Measurements from ENCODE around the gene DIP2A.
A peak's percentile ranks its signal among the peaks of the same experiment; 100 is the strongest.

Gene DIP2A

GRCh38 chr21:46600978-46601377, 142.3 kb downstream of the DIP2A start:
- no peak for TF ChIP-seq POLR2AphosphoS5 (IDR thresholded peaks at IDR 0.05; ENCODE audit: borderline replicate concordance, low read depth, low read length)
- no peak for TF ChIP-seq FOXP2 (optimal IDR thresholded peaks at IDR 0.05; ENCODE audit: control extremely low read depth, extremely low read length, insufficient read depth)
- no peak for TF ChIP-seq EZH2 (IDR thresholded peaks at IDR 0.05)
- H3K36me3 ChIP-seq (ENCODE audit: insufficient read depth, low read length) = no peaks in the 10 kb centered on the region
- no peak overlapping the region for H3K27ac ChIP-seq
- H3K9me3 ChIP-seq (ENCODE audit: low read depth, low read length) = no peaks in the 10 kb centered on the region
- no peak for DNase-seq (ENCODE audit: low read depth, low spot score)
- H3K9ac ChIP-seq (ENCODE audit: insufficient read length) = no peak overlapping the region
- no peak overlapping the region for H3K4me3 ChIP-seq

DNA sequence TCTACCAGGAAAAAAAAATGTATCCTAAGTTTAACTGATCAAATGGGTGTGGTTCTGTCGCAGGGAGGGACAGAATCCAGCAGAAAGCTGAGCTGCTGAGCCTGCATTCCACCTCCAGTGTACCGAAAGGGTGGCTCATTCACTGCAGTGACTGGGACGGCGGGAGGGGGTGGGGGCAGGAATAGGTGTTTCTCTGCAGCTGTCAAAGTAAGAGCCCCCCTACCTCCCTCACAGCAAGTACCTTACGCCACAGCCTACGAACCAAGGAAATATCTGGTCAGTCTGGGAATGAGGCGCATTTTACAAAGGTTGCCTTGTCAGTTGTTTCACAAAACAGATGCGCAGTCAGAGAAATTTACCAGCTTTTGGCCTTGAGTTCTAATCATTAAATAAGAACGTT, 144.5 kb downstream of the DIP2A start:
- no peak for TF ChIP-seq POLR2AphosphoS5 (IDR thresholded peaks at IDR 0.05; ENCODE audit: borderline replicate concordance, low read depth, low read length)
- TF ChIP-seq FOXP2 (optimal IDR thresholded peaks at IDR 0.05; ENCODE audit: control extremely low read depth, extremely low read length, insufficient read depth) = no peak
- no peak for TF ChIP-seq EZH2 (IDR thresholded peaks at IDR 0.05)
- Histone ChIP-seq H3K36me3 (ENCODE audit: insufficient read depth, low read length) (no peaks in the 10 kb centered on the region), H3K9ac (ENCODE audit: insufficient read length) (no peak overlapping the region), H3K27ac (peak overlapping the region; percentile 90; the same call in 1 of the 2 replicates), H3K4me3 (no peak overlapping the region), H3K9me3 (ENCODE audit: low read depth, low read length) (no peaks in the 10 kb centered on the region)
- no peak for DNase-seq (ENCODE audit: low read depth, low spot score)

DNA sequence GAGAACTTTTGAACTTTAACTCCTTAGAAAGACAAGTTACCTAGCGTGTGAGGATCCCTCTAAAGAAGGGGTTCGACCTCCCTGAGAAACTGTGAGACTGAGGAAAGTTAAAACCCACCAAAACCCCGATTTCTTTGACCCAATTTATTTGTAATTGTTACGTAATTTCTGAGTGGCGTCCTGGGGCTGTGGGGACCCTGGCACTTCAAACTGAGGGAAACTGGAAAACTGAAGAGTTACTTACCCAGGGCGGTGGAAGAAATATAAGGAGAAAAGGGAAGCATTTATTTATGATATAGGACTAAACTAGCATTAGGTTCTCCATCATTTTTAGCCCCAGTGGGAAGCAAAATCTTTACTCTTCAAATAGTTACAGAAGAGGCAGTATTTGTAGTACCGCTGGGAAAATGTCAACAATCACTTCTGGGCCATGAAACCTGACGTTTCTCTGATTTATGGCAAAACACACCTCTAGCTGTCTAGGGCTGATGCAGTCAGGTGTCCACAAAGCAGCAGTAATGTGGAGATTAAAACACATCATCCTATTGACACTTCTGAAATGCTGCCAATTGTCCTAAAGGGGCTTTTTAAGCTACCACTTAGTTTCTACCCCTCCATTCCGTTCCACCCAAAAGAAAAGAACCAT, 145.8 kb downstream of the DIP2A start:
- no peak for DNase-seq (ENCODE audit: low read depth, low spot score)
- Histone ChIP-seq H3K27ac (peak overlapping the region; percentile 90), H3K4me3 (peak overlapping the region; percentile 64), H3K36me3 (ENCODE audit: insufficient read depth, low read length) (no peaks in the 10 kb centered on the region), H3K9me3 (ENCODE audit: low read depth, low read length) (no peaks in the 10 kb centered on the region), H3K9ac (ENCODE audit: insufficient read length) (peak overlapping the region; percentile 42)
- TF ChIP-seq POLR2AphosphoS5 (IDR thresholded peaks at IDR 0.05; ENCODE audit: borderline replicate concordance, low read depth, low read length) (no peak), EZH2 (IDR thresholded peaks at IDR 0.05) (no peak), FOXP2 (optimal IDR thresholded peaks at IDR 0.05; ENCODE audit: control extremely low read depth, extremely low read length, insufficient read depth) (no peak)

DNA sequence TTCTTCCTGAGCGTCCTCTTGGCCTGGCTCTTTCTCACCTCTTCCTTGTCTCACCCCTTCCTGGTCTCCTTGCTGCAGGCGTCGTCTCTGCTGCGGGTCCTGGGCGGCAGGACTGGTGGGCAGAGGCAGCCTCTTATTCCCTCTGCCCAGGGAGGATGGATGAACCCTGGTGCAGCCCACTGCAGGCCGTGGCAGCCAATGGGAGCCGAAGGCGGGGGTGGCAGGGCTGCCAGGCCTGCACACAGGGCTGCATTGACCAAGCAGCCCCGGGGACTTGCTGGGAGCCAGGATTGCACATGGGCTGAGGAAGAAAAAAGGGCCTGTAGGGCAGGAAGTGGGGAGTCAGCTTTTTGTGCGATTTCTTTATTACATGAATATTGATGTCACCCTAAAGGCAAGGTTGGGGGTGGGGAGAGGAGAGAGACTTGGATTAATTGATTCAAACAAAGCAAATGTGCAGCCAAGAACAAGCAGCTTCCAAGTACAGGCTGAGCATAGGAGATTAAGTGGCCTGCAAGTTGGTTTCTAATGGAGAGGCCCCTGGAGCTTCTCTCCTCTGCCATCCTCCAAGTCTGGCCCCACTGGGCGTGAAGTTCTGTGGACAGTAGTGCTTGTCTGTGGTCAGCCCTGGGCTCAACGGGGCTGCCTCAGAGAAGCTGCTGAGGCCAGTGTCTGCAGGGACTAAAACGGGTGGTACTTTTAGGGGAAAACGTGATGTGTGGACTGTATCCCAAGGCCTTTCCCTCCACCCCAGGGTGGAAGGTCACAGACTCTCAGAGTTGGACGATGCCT, 146.5 kb downstream of the DIP2A start, which contains the start of gene S100B:
S100B (minus strand) TSS at position 108 of the 792 bp plus-strand sequence. CDS start 2,667 bp downstream, outside the sequence.
- peak within 1 kb of the TSS; percentile 64 for H3K4me3 ChIP-seq
- peak; percentile 83 for DNase-seq (ENCODE audit: low read depth, low spot score)

GRCh38 chr21:46605767-46606426, 147.2 kb downstream of the DIP2A start:
- Histone ChIP-seq H3K9ac (ENCODE audit: insufficient read length) (peak overlapping the region; percentile 53), H3K27ac (peak overlapping the region; percentile 90), H3K36me3 (ENCODE audit: insufficient read depth, low read length) (no peaks in the 10 kb centered on the region), H3K4me3 (peak overlapping the region; percentile 64), H3K9me3 (ENCODE audit: low read depth, low read length) (no peaks in the 10 kb centered on the region)
- no peak for TF ChIP-seq POLR2AphosphoS5 (IDR thresholded peaks at IDR 0.05; ENCODE audit: borderline replicate concordance, low read depth, low read length)
- no peak for DNase-seq (ENCODE audit: low read depth, low spot score)

More for the DNA sequence above, 146.5 kb downstream of the DIP2A start, which contains the start of gene S100B:
- no peaks in the 10 kb centered on the region for H3K36me3 ChIP-seq (ENCODE audit: insufficient read depth, low read length)
- H3K9me3 ChIP-seq (ENCODE audit: low read depth, low read length) = no peaks in the 10 kb centered on the region
- peak; percentile 71 for TF ChIP-seq POLR2AphosphoS5 (IDR thresholded peaks at IDR 0.05; ENCODE audit: borderline replicate concordance, low read depth, low read length)
- TF ChIP-seq EZH2 (IDR thresholded peaks at IDR 0.05) = no peak
- TF ChIP-seq FOXP2 (optimal IDR thresholded peaks at IDR 0.05; ENCODE audit: control extremely low read depth, extremely low read length, insufficient read depth) = peak; percentile 69
- H3K27ac ChIP-seq = peak within 1 kb of the TSS; percentile 90
- H3K9ac ChIP-seq (ENCODE audit: insufficient read length) = peak within 1 kb of the TSS; percentile 53

- TF ChIP-seq FOXP2 (optimal IDR thresholded peaks at IDR 0.05; ENCODE audit: control extremely low read depth, extremely low read length, insufficient read depth) (no peak), POLR2AphosphoS5 (IDR thresholded peaks at IDR 0.05; ENCODE audit: borderline replicate concordance, low read depth, low read length) (no peak), EZH2 (IDR thresholded peaks at IDR 0.05) (no peak)
- H3K9me3 ChIP-seq (ENCODE audit: low read depth, low read length) = no peaks in the 10 kb centered on the region
- H3K9ac ChIP-seq (ENCODE audit: insufficient read length) = no peak overlapping the region
- no peak overlapping the region for H3K27ac ChIP-seq
- H3K4me3 ChIP-seq = no peak overlapping the region
- DNase-seq (ENCODE audit: low read depth, low spot score) = no peak
- H3K36me3 ChIP-seq (ENCODE audit: insufficient read depth, low read length) = no peaks in the 10 kb centered on the region
These were observed 147.7 kb downstream of the DIP2A start for GRCh38 chr21:46606427-46606813.

- Histone ChIP-seq H3K27ac (no peak overlapping the region), H3K4me3 (no peak overlapping the region), H3K9me3 (ENCODE audit: low read depth, low read length) (no peaks in the 10 kb centered on the region), H3K9ac (ENCODE audit: insufficient read length) (no peak overlapping the region), H3K36me3 (ENCODE audit: insufficient read depth, low read length) (no peaks in the 10 kb centered on the region)
- TF ChIP-seq POLR2AphosphoS5 (IDR thresholded peaks at IDR 0.05; ENCODE audit: borderline replicate concordance, low read depth, low read length) (no peak), FOXP2 (optimal IDR thresholded peaks at IDR 0.05; ENCODE audit: control extremely low read depth, extremely low read length, insufficient read depth) (no peak), EZH2 (IDR thresholded peaks at IDR 0.05) (no peak)
- no peak for DNase-seq (ENCODE audit: low read depth, low spot score)
These were observed 148.9 kb downstream of the DIP2A start for GRCh38 chr21:46607636-46608035.

GRCh38 chr21:46608672-46609111, 150.0 kb downstream of the DIP2A start:
- no peak for DNase-seq (ENCODE audit: low read depth, low spot score)
- Histone ChIP-seq H3K9me3 (ENCODE audit: low read depth, low read length) (no peaks in the 10 kb centered on the region), H3K9ac (ENCODE audit: insufficient read length) (no peak overlapping the region), H3K27ac (no peak overlapping the region), H3K4me3 (no peak overlapping the region), H3K36me3 (ENCODE audit: insufficient read depth, low read length) (no peaks in the 10 kb centered on the region)
- TF ChIP-seq EZH2 (IDR thresholded peaks at IDR 0.05) = no peak
- TF ChIP-seq POLR2AphosphoS5 (IDR thresholded peaks at IDR 0.05; ENCODE audit: borderline replicate concordance, low read depth, low read length) = no peak
- no peak for TF ChIP-seq FOXP2 (optimal IDR thresholded peaks at IDR 0.05; ENCODE audit: control extremely low read depth, extremely low read length, insufficient read depth)
